ENCODE data around the gene ATP13A2.

Gene ATP13A2

DNA sequence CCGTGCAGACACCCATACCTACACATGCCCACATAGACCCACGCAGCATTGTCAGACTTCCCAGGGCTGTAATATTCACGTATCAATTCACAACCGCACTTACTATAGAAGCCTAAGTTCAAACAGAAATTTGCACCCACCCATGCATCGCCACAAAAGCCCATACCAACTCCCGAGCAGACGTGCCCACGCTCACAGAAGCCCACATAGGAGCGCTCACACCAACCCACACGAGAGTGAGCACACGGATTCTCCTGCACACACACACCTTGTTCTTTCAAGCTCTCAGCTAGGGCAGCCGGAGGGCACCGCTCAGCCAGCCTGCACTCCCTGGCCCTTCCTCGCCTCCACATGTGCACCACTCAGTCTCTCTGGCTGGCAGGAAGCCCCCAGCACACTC, 35.9 kb downstream of the ATP13A2 start:
- no peak overlapping the region for H3K4me3 ChIP-seq (ENCODE audit: low read length)
- DNase-seq (ENCODE audit: low read depth) = no peak
- TF ChIP-seq, protein P1, sequence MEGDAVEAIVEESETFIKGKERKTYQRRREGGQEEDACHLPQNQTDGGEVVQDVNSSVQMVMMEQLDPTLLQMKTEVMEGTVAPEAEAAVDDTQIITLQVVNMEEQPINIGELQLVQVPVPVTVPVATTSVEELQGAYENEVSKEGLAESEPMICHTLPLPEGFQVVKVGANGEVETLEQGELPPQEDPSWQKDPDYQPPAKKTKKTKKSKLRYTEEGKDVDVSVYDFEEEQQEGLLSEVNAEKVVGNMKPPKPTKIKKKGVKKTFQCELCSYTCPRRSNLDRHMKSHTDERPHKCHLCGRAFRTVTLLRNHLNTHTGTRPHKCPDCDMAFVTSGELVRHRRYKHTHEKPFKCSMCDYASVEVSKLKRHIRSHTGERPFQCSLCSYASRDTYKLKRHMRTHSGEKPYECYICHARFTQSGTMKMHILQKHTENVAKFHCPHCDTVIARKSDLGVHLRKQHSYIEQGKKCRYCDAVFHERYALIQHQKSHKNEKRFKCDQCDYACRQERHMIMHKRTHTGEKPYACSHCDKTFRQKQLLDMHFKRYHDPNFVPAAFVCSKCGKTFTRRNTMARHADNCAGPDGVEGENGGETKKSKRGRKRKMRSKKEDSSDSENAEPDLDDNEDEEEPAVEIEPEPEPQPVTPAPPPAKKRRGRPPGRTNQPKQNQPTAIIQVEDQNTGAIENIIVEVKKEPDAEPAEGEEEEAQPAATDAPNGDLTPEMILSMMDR (IDR thresholded peaks at IDR 0.05; ENCODE audit: insufficient read depth, low read depth, low read length, missing control alignments) = no peak

- H3K4me3 ChIP-seq (ENCODE audit: low read length) = no peak overlapping the region
- DNase-seq (ENCODE audit: low read depth) = no peak
- TF ChIP-seq, protein P1 (IDR thresholded peaks at IDR 0.05; ENCODE audit: insufficient read depth, low read depth, low read length, missing control alignments) = no peak
Observed at GRCh38 chr1:16975211-16975610, 36.5 kb downstream of the ATP13A2 start.

GRCh38 chr1:16973215-16973614, 38.5 kb downstream of the ATP13A2 start:
- TF ChIP-seq, protein P1 (IDR thresholded peaks at IDR 0.05; ENCODE audit: insufficient read depth, low read depth, low read length, missing control alignments) = no peak
- no peak for DNase-seq (ENCODE audit: low read depth)
- no peak overlapping the region for H3K4me3 ChIP-seq (ENCODE audit: low read length)

DNA sequence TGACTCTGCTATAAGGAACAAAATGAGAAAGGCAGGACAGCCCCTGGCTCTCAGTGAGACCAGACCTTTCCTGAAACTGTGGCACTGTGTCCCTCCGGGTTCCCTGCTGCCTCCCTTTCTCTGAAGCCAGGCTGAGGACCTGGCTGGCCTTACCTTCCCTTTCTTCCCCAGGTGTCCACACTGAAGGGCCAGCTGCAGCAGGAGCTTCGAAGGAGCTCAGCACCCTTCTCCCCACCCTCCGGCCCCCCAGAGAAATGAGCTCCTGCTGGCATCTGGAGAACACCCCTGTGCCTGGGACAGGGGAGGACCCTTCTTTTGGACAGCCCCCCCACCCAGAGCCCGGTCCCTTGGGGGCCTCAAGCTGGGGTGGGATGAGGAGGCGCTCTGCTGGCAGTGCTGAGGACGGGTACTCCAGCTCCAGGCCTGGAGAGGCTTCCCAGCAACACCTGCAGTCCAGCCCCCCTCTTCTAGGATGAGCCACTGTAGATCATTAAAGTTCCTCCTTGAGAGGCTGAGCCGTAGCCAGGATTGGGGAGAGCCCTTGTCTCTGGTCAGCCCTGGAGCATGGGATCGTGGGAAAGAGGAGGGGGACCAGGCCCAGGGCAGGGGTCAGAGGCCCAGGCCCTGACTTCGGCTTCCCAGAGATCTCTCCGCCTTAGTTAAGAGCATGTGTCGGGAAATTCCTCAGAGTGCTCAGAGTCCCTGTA, 39.4 kb downstream of the ATP13A2 start:
- no peak for DNase-seq (ENCODE audit: low read depth)
- H3K4me3 ChIP-seq (ENCODE audit: low read length) = no peak overlapping the region
- TF ChIP-seq, protein P1 (IDR thresholded peaks at IDR 0.05; ENCODE audit: insufficient read depth, low read depth, low read length, missing control alignments) = no peak

DNA sequence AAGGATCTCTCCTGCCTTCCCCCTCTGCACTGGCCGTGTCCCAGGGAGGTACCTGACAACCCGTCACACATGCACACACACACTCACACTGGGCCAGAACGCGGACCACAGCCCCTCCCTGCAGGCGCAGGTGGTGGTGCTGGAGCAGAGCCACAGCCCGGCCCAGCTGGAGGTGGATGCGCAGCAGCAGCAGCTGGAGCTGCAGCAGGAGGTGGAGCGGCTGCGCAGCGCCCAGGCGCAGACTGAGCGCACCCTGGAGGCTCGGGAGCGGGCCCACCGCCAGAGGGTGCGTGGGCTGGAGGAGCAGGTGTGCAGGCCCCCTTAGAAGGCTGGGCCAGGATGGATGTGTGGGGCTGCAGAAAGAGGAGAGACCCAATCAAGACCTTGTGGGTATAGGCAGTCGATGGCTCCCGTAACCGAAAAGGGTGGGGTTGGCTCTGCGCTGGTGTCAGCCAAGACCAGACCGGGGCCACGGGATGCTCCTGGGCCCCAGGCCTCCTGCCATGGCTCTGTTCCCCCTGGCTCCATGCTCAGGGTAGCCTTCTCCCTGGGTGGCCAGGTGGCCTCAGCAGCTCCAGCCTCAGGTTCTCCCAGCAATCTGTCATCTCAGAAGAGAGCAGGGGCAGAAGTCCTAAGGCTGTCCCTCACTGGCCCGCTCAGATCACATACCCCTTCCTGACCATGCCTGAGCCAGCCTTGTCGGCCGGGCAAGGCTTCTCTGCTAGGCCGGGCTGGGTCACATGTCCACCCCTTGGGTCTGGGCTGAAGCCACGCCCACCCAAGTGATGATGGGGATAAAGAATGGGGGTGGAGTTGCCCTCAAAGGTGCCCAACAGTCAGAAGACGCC, 40.2 kb downstream of the ATP13A2 start:
- no peak for DNase-seq (ENCODE audit: low read depth)

DNA sequence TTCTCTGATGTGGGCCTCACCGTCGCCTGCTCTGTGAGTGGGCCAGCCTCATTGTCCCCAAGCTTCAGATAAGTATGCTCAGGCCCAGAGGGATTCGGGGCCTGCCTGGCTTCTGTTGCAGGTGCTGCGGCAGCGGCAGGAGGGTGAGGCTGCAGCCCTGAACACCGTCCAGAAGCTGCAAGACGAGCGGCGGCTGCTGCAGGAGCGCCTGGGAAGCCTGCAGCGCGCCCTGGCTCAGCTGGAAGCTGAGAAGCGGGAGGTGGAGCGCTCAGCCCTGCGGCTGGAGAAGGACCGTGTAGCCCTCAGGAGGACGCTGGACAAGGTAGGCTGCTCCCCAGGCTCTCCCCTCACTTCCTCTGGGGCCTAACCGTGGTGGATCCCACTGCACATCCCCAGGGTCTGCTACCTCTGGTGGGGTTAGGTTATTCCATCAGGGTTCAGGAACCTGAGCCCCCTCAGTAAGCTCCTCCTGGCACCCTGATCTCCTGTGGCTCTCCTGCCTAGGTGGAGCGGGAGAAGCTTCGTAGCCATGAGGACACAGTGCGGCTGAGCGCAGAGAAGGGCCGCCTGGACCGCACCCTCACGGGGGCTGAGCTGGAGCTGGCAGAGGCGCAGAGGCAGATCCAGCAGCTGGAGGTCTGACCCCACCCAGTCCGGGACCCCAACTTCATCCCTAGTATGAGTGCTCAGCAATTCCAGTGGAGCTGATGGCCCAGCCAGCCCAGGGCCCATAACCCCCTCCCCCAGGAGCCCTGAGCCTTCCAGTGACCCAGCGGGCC, 41.4 kb downstream of the ATP13A2 start:
- DNase-seq (ENCODE audit: low read depth) = no peak
- TF ChIP-seq, protein P1 (IDR thresholded peaks at IDR 0.05; ENCODE audit: insufficient read depth, low read depth, low read length, missing control alignments) = no peak
- H3K4me3 ChIP-seq (ENCODE audit: low read length) = no peak overlapping the region

More for the DNA sequence above, 40.2 kb downstream of the ATP13A2 start:
- TF ChIP-seq, protein P1 (IDR thresholded peaks at IDR 0.05; ENCODE audit: insufficient read depth, low read depth, low read length, missing control alignments) = no peak
- no peak overlapping the region for H3K4me3 ChIP-seq (ENCODE audit: low read length)

Measured in epithelial cell of esophagus (primary cell).